ENCODE measurements around the gene TRIM34.
"Not testable (repeated sequence)": the region's sequence is repeated elsewhere in the genome, so short reads cannot be mapped to it uniquely, and the experiment has no call there.

GRCh38 chr11:5691238-5691963 is 66.6 kb downstream of the TRIM34 start:
- TF ChIP-seq CTCF (conservative IDR thresholded peaks at IDR 0.05; ENCODE audit: low read depth, low read length); EZH2 (IDR thresholded peaks at IDR 0.05; ENCODE audit: borderline replicate concordance, low read depth, low read length, poor library complexity, severe bottlenecking): not testable (repeated sequence)

Data from A673 (cell line).